ENCODE measurements around the gene SPAG16.

GRCh38 chr2:213861638-213862037 is 577.4 kb downstream of the SPAG16 start:
- TF ChIP-seq, protein P1, sequence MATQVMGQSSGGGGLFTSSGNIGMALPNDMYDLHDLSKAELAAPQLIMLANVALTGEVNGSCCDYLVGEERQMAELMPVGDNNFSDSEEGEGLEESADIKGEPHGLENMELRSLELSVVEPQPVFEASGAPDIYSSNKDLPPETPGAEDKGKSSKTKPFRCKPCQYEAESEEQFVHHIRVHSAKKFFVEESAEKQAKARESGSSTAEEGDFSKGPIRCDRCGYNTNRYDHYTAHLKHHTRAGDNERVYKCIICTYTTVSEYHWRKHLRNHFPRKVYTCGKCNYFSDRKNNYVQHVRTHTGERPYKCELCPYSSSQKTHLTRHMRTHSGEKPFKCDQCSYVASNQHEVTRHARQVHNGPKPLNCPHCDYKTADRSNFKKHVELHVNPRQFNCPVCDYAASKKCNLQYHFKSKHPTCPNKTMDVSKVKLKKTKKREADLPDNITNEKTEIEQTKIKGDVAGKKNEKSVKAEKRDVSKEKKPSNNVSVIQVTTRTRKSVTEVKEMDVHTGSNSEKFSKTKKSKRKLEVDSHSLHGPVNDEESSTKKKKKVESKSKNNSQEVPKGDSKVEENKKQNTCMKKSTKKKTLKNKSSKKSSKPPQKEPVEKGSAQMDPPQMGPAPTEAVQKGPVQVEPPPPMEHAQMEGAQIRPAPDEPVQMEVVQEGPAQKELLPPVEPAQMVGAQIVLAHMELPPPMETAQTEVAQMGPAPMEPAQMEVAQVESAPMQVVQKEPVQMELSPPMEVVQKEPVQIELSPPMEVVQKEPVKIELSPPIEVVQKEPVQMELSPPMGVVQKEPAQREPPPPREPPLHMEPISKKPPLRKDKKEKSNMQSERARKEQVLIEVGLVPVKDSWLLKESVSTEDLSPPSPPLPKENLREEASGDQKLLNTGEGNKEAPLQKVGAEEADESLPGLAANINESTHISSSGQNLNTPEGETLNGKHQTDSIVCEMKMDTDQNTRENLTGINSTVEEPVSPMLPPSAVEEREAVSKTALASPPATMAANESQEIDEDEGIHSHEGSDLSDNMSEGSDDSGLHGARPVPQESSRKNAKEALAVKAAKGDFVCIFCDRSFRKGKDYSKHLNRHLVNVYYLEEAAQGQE (IDR thresholded peaks at IDR 0.05; ENCODE audit: low read depth) = no peak
- TF ChIP-seq MAX (IDR thresholded peaks at IDR 0.05) (no peak), CREB1 (IDR thresholded peaks at IDR 0.05; ENCODE audit: low read depth) (no peak), TAF1 (IDR thresholded peaks at IDR 0.05; ENCODE audit: low read depth) (no peak), NFIC (IDR thresholded peaks at IDR 0.05) (no peak), TCF12 (IDR thresholded peaks at IDR 0.05; ENCODE audit: low read depth) (no peak), EP300 (IDR thresholded peaks at IDR 0.05; ENCODE audit: borderline replicate concordance) (no peak), EGR1 (IDR thresholded peaks at IDR 0.05) (no peak), RAD21 (IDR thresholded peaks at IDR 0.05; ENCODE audit: low read depth) (no peak), CEBPB (IDR thresholded peaks at IDR 0.05) (no peak), FOXM1 (IDR thresholded peaks at IDR 0.05; ENCODE audit: borderline replicate concordance, low read depth) (no peak), ZBTB7A (IDR thresholded peaks at IDR 0.05; ENCODE audit: low read depth) (no peak)
- TF ChIP-seq, protein P2, sequence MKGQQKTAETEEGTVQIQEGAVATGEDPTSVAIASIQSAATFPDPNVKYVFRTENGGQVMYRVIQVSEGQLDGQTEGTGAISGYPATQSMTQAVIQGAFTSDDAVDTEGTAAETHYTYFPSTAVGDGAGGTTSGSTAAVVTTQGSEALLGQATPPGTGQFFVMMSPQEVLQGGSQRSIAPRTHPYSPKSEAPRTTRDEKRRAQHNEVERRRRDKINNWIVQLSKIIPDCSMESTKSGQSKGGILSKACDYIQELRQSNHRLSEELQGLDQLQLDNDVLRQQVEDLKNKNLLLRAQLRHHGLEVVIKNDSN (IDR thresholded peaks at IDR 0.05) = no peak

Measured in Ishikawa (cell line).